Activated CD4-positive, alpha-beta T cell treated with anti-CD3 and anti-CD28 coated beads, Interleukin-2, amount 10 ng/mL, durations not matched to agents 24 days and 14 days (primary cell): Measurements from ENCODE around the gene CCDC127. TPM values are rescaled to one million over a fixed set of nuclear protein-coding genes. Genes with fewer than 3 reads are reported as not detected.
A peak's percentile ranks its signal among the peaks of the same experiment; 100 is the strongest.
"Not testable (repeated sequence)": the region's sequence is repeated elsewhere in the genome, so short reads cannot be mapped to it uniquely, and the experiment has no call there.

Experiments
- DNase-seq: peaks from one replicate; pipeline ENCODE4 v3.0.0; 2022
- H3K27ac Mint-ChIP-seq: one replicate; pipeline ENCODE4 v1.8.0; 2022; ENCODE audit warnings: mild to moderate bottlenecking, mixed read lengths
- H3K27me3 Mint-ChIP-seq: one replicate; pipeline ENCODE4 v1.8.0; 2022; ENCODE audit warnings: mixed read lengths
- H3K36me3 Mint-ChIP-seq: one replicate; pipeline ENCODE4 v1.8.0; 2022; ENCODE audit warnings: low read depth, mild to moderate bottlenecking, mixed read lengths
- H3K4me1 Mint-ChIP-seq: one replicate; pipeline ENCODE4 v1.8.0; 2021; ENCODE audit warnings: mixed read lengths
- H3K4me3 Mint-ChIP-seq: one replicate; pipeline ENCODE4 v1.8.0; 2022; ENCODE audit warnings: mild to moderate bottlenecking, moderate library complexity, mixed read lengths
- H3K9me3 Mint-ChIP-seq: one replicate; pipeline ENCODE4 v1.8.0; 2021; ENCODE audit warnings: mixed read lengths
- intact Hi-C: fragments of 100-400 bp; cut with micrococcal nuclease; formaldehyde crosslinking; loops from one replicate; pipeline ENCODE4 v1.15.1; 2023
- total RNA-seq: library from RNA; stranded (reverse); gene quantifications from 2 replicates; pipeline ENCODE4 v1.2.3, GENCODE V29; 2022

CCDC127 gene
- 7.1 and 7.7 TPM in 2 replicates for total RNA-seq

GRCh38 chr5:217494-218456 lies at the start of gene CCDC127, which contains the start of gene SDHA:
Gene CCDC127 (minus strand): TSS chr5:218153. CDS start chr5:216849, 1,304 bp downstream.
Gene SDHA (plus strand): TSS chr5:218320. CDS start chr5:218356, 36 bp downstream.
- H3K4me1 Mint-ChIP-seq = peaks cover 45% of the 10 kb centered on the region
- intact Hi-C loops = loop anchor here (2.0 to 10.0 kb wide), 3 partner anchors 29 to 240 kb away; no protein-coding TSS in a partner anchor
- H3K4me3 Mint-ChIP-seq = peak within 1 kb of the TSS; percentile 97
- not testable (repeated sequence) for H3K9me3 Mint-ChIP-seq, H3K27me3 Mint-ChIP-seq
- DNase-seq = peak; percentile 100
- peak within 1 kb of the TSS; percentile 93 for H3K27ac Mint-ChIP-seq
- peaks cover 34% of the 10 kb centered on the region for H3K36me3 Mint-ChIP-seq

- Mint-ChIP-seq H3K27me3 (no peaks in the 10 kb centered on the region), H3K36me3 (peaks cover 24% of the 10 kb centered on the region), H3K9me3 (no peaks in the 10 kb centered on the region), H3K4me3 (no peak overlapping the region), H3K4me1 (peaks cover 16% of the 10 kb centered on the region), H3K27ac (peak overlapping the region; percentile 12)
- DNase-seq = no peak
- intact Hi-C loops = no loop called here
Observed at GRCh38 chr5:267716-268115, 49.8 kb upstream of the CCDC127 start.

GRCh38 chr5:266311-267026 lies 48.5 kb upstream of the CCDC127 start:
- Mint-ChIP-seq H3K4me1 (peaks cover 12% of the 10 kb centered on the region), H3K36me3 (peaks cover 27% of the 10 kb centered on the region), H3K27ac (peak overlapping the region; percentile 80)
- H3K4me3 Mint-ChIP-seq, H3K9me3 Mint-ChIP-seq, intact Hi-C loops, H3K27me3 Mint-ChIP-seq, DNase-seq: not testable (repeated sequence)

GRCh38 chr5:264338-264737 lies 46.4 kb upstream of the CCDC127 start:
- peaks cover 27% of the 10 kb centered on the region for H3K36me3 Mint-ChIP-seq
- intact Hi-C loops = no loop called here
- DNase-seq = no peak
- H3K27ac Mint-ChIP-seq = peak overlapping the region; percentile 41
- no peaks in the 10 kb centered on the region for H3K27me3 Mint-ChIP-seq
- peaks cover 4% of the 10 kb centered on the region for H3K9me3 Mint-ChIP-seq
- no peak overlapping the region for H3K4me3 Mint-ChIP-seq
- peaks cover 3% of the 10 kb centered on the region for H3K4me1 Mint-ChIP-seq

GRCh38 chr5:263275-263974 lies 45.5 kb upstream of the CCDC127 start:
- Mint-ChIP-seq H3K36me3 (peaks cover 32% of the 10 kb centered on the region), H3K27ac (peak overlapping the region; percentile 49)
- H3K9me3 Mint-ChIP-seq, DNase-seq, H3K4me3 Mint-ChIP-seq, H3K4me1 Mint-ChIP-seq, intact Hi-C loops, H3K27me3 Mint-ChIP-seq: not testable (repeated sequence)

GRCh38 chr5:257148-257547 lies 39.2 kb upstream of the CCDC127 start:
- H3K27ac Mint-ChIP-seq = no peak overlapping the region
- H3K9me3 Mint-ChIP-seq = peaks cover under 1% of the 10 kb centered on the region
- H3K36me3 Mint-ChIP-seq = peaks cover 51% of the 10 kb centered on the region
- no peaks in the 10 kb centered on the region for H3K4me1 Mint-ChIP-seq
- intact Hi-C loops = no loop called here
- H3K4me3 Mint-ChIP-seq = no peak overlapping the region
- DNase-seq = no peak
- H3K27me3 Mint-ChIP-seq = no peaks in the 10 kb centered on the region

GRCh38 chr5:256347-256746 lies 38.4 kb upstream of the CCDC127 start:
- H3K4me3 Mint-ChIP-seq, H3K27ac Mint-ChIP-seq, DNase-seq, H3K27me3 Mint-ChIP-seq, intact Hi-C loops, H3K4me1 Mint-ChIP-seq, H3K9me3 Mint-ChIP-seq: not testable (repeated sequence)
- peaks cover 52% of the 10 kb centered on the region for H3K36me3 Mint-ChIP-seq

- H3K4me3 Mint-ChIP-seq, H3K4me1 Mint-ChIP-seq, intact Hi-C loops, H3K9me3 Mint-ChIP-seq, H3K27ac Mint-ChIP-seq, H3K27me3 Mint-ChIP-seq, DNase-seq: not testable (repeated sequence)
- H3K36me3 Mint-ChIP-seq = peaks cover 53% of the 10 kb centered on the region
Observed at GRCh38 chr5:255116-255515, 37.2 kb upstream of the CCDC127 start.

GRCh38 chr5:254322-254721 lies 36.4 kb upstream of the CCDC127 start:
- H3K4me3 Mint-ChIP-seq, DNase-seq, H3K27me3 Mint-ChIP-seq, intact Hi-C loops, H3K4me1 Mint-ChIP-seq, H3K27ac Mint-ChIP-seq, H3K9me3 Mint-ChIP-seq: not testable (repeated sequence)
- H3K36me3 Mint-ChIP-seq = peaks cover 61% of the 10 kb centered on the region

- no peak overlapping the region for H3K4me3 Mint-ChIP-seq
- peaks cover 2% of the 10 kb centered on the region for H3K4me1 Mint-ChIP-seq
- no peaks in the 10 kb centered on the region for H3K9me3 Mint-ChIP-seq
- H3K27me3 Mint-ChIP-seq = no peaks in the 10 kb centered on the region
- no peak for DNase-seq
- no peak overlapping the region for H3K27ac Mint-ChIP-seq
- peaks cover 62% of the 10 kb centered on the region for H3K36me3 Mint-ChIP-seq
- intact Hi-C loops = no loop called here
Observed at GRCh38 chr5:252546-252945, 34.6 kb upstream of the CCDC127 start.

GRCh38 chr5:251975-252374 lies 34.0 kb upstream of the CCDC127 start:
- H3K27me3 Mint-ChIP-seq, H3K9me3 Mint-ChIP-seq, H3K4me3 Mint-ChIP-seq, intact Hi-C loops, DNase-seq, H3K4me1 Mint-ChIP-seq, H3K27ac Mint-ChIP-seq: not testable (repeated sequence)
- peaks cover 62% of the 10 kb centered on the region for H3K36me3 Mint-ChIP-seq

GRCh38 chr5:251538-251937 lies 33.6 kb upstream of the CCDC127 start:
- not testable (repeated sequence) for H3K27me3 Mint-ChIP-seq, H3K9me3 Mint-ChIP-seq
- peaks cover 61% of the 10 kb centered on the region for H3K36me3 Mint-ChIP-seq

GRCh38 chr5:251016-251415 lies 33.1 kb upstream of the CCDC127 start:
- H3K4me3 Mint-ChIP-seq, H3K9me3 Mint-ChIP-seq, H3K27me3 Mint-ChIP-seq, H3K4me1 Mint-ChIP-seq, H3K27ac Mint-ChIP-seq, DNase-seq, intact Hi-C loops: not testable (repeated sequence)
- peaks cover 60% of the 10 kb centered on the region for H3K36me3 Mint-ChIP-seq

More at GRCh38 chr5:251538-251937, 33.6 kb upstream of the CCDC127 start:
- DNase-seq, H3K27ac Mint-ChIP-seq, H3K4me3 Mint-ChIP-seq, intact Hi-C loops, H3K4me1 Mint-ChIP-seq: not testable (repeated sequence)
